ENCODE data around the gene CABP1. TPM values are rescaled to one million over a fixed set of nuclear protein-coding genes. Genes with fewer than 3 reads are reported as not detected.

The CABP1 gene
- total and polyA plus RNA-seq, 2 experiments from 2014 or later: 5.1 to 5.2 TPM

- Mint-ChIP-seq H3K4me1 (peaks cover 43% of the 10 kb centered on the region), H3K4me3 (peak overlapping the region; percentile 94), H3K36me3 (ENCODE audit: low read depth) (no peaks in the 10 kb centered on the region; the same call in 2 of the 3 replicates), H3K27ac (peak overlapping the region; percentile 70), H3K9me3 (no peaks in the 10 kb centered on the region), H3K27me3 (ENCODE audit: insufficient read depth, low read depth, poor library complexity) (no peaks in the 10 kb centered on the region)
- H3K9me2 ChIP-seq (ENCODE audit: insufficient read depth): no peaks in the 10 kb centered on the region
- H3K4me2 ChIP-seq: peak overlapping the region; percentile 95
- peaks cover 55% of the 10 kb centered on the region for H3K79me2 ChIP-seq (replicated peaks; ENCODE audit: insufficient read depth)
- peak overlapping the region; percentile 28; the same call in 1 of the 2 replicates for H2AFZ ChIP-seq
- no peaks in the 10 kb centered on the region for H3K27me3 ChIP-seq (ENCODE audit: insufficient read depth)
- peaks cover 38% of the 10 kb centered on the region for H4K20me1 ChIP-seq (replicated peaks; ENCODE audit: insufficient read depth)
- peaks cover 44% of the 10 kb centered on the region for H3K4me1 ChIP-seq (ENCODE audit: insufficient read depth)
- ATAC-seq (peak; percentile 3; the same call in 2 of the 3 replicates), DNase-seq (ENCODE audit: low spot score) (peak; percentile 58)
- no peaks in the 10 kb centered on the region for H3K36me3 ChIP-seq (ENCODE audit: insufficient read depth)
- TF ChIP-seq REST (IDR thresholded peaks at IDR 0.05; ENCODE audit: unreplicated experiment) (no peak), EZH2phosphoT487 (IDR thresholded peaks at IDR 0.05; ENCODE audit: unreplicated experiment) (no peak), CREB1 (CRISPR knock-in tag; IDR thresholded peaks at IDR 0.05; ENCODE audit: low read depth) (no peak), ETS1 (IDR thresholded peaks at IDR 0.05) (no peak), STAT1 (IDR thresholded peaks at IDR 0.05; ENCODE audit: unreplicated experiment) (no peak)
- peak overlapping the region; percentile 99 for H3K4me3 ChIP-seq
- H3F3A ChIP-seq (replicated peaks; ENCODE audit: low read depth): peaks cover 18% of the 10 kb centered on the region
- no peak overlapping the region for H3K27ac ChIP-seq (ENCODE audit: low read depth)
These were observed 47.3 kb downstream of the CABP1 start for GRCh38 chr12:120687578-120688289.

- Histone ChIP-seq H3K36me3 (ENCODE audit: insufficient read depth) (no peaks in the 10 kb centered on the region), H3K4me2 (peak overlapping the region; percentile 95), H3K27me3 (ENCODE audit: insufficient read depth) (no peaks in the 10 kb centered on the region), H3K79me2 (replicated peaks; ENCODE audit: insufficient read depth) (peaks cover 61% of the 10 kb centered on the region), H3K9me2 (ENCODE audit: insufficient read depth) (no peaks in the 10 kb centered on the region), H3K4me3 (peak overlapping the region; percentile 99), H3K4me1 (ENCODE audit: insufficient read depth) (peaks cover 51% of the 10 kb centered on the region), H3K27ac (ENCODE audit: low read depth) (peak overlapping the region; percentile 28; the same call in 1 of the 2 replicates), H4K20me1 (replicated peaks; ENCODE audit: insufficient read depth) (peaks cover 38% of the 10 kb centered on the region), H3F3A (replicated peaks; ENCODE audit: low read depth) (peaks cover 18% of the 10 kb centered on the region), H2AFZ (no peak overlapping the region)
- ATAC-seq (no peak), DNase-seq (ENCODE audit: low spot score) (no peak)
- Mint-ChIP-seq H3K4me3 (peak overlapping the region; percentile 94), H3K4me1 (peaks cover 51% of the 10 kb centered on the region), H3K27me3 (ENCODE audit: insufficient read depth, low read depth, poor library complexity) (no peaks in the 10 kb centered on the region), H3K9me3 (no peaks in the 10 kb centered on the region), H3K36me3 (ENCODE audit: low read depth) (peaks cover 3% of the 10 kb centered on the region; the same call in 2 of the 3 replicates), H3K27ac (peak overlapping the region; percentile 70; the same call in 1 of the 2 replicates)
- no peak for TF ChIP-seq JUNB (IDR thresholded peaks at IDR 0.05; ENCODE audit: unreplicated experiment)
- TF ChIP-seq EZH2phosphoT487 (IDR thresholded peaks at IDR 0.05; ENCODE audit: unreplicated experiment): no peak
These were observed 48.2 kb downstream of the CABP1 start for GRCh38 chr12:120688527-120689071.

Data from GM23338 (cell line).